GM21619 (cell line): Measurements from ENCODE around the gene NRN1L.
"Not testable (repeated sequence)": the region's sequence is repeated elsewhere in the genome, so short reads cannot be mapped to it uniquely, and the experiment has no call there.

Source experiments
- ATAC-seq: cut with Tn5 transposase; IDR thresholded peaks from one replicate; pipeline ENCODE4 v1.9.1; 2021; ENCODE audit not compliant: unreplicated experiment

NRN1L gene

DNA sequence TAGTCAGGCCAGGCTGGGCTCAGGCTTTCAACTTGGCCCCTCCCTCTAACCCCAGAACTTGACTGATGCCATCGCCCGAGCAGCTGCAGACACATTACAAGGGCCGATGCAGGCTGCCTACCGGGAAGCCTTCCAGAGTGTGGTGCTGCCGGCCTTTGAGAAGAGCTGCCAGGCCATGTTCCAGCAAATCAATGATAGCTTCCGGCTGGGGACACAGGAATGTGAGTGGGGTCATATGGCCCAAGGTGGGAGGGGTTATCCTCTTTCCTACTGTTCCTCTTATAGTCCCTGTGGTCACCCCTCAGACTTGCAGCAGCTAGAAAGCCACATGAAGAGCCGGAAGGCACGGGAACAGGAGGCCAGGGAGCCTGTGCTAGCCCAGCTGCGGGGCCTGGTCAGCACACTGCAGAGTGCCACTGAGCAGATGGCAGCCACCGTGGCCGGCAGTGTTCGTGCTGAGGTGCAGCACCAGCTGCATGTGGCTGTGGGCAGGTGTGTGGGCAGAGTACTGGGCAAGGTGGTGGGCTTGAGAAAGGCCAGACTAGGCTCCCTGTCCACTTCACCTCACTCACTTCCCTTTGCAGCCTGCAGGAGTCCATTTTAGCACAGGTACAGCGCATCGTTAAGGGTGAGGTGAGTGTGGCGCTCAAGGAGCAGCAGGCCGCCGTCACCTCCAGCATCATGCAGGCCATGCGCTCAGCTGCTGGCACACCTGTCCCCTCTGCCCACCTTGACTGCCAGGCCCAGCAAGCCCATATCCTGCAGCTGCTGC is 2.1 kb upstream of the NRN1L start:
- no peak for ATAC-seq

- no peak for ATAC-seq
These were observed 1.4 kb upstream of the NRN1L start for GRCh38 chr16:67883146-67883871.

- ATAC-seq, result no peak
These were observed 818 bp upstream of the NRN1L start for GRCh38 chr16:67883872-67884261.

DNA sequence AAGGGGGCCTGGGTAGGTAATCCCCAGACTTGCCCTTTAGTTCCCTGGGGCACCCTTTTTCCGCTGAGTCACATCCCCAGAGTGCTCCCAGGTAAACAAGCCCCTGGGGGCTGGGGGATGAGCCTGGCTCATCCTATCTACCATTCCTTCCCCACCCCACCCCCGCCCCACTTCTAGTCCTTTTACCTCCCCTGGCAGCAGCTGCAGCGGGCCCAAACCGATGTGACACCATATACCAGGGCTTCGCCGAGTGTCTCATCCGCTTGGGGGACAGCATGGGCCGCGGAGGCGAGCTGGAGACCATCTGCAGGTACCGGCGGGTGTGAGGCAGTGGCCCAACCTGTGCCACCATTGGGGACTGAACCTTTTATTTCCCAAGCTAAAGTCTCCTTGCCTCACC is 860 bp downstream of the NRN1L start:
- ATAC-seq, result no peak

DNA sequence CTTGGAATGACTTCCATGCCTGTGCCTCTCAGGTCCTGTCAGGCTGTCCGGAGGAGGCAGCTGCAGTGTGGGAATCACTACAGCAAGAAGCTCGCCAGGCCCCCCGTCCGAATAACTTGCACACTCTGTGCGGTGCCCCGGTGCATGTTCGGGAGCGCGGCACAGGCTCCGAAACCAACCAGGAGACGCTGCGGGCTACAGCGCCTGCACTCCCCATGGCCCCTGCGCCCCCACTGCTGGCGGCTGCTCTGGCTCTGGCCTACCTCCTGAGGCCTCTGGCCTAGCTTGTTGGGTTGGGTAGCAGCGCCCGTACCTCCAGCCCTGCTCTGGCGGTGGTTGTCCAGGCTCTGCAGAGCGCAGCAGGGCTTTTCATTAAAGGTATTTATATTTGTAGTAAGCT is 1.3 kb downstream of the NRN1L start:
- ATAC-seq, result no peak

GRCh38 chr16:67886387-67886786 is 1.7 kb downstream of the NRN1L start:
- ATAC-seq, result no peak

DNA sequence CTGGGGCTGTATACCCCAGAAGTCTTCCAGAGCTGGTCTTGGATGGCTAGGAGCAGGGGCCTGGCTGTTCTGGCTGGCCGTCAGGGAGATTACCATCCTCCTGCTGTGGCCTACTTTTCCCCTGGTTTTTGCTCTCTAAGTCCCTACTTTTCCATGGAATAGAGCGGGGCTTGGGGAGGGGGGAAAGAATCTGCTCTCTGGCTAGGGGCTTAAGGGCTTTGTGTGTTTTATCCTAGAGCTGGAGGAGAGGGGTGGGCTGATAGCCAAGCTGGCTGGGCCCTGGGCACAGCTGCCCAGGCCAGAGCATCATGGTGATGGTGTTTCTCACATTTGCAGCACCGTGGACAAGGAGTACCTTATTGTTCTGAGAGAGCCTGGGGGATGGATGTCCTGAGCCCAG is 3.6 kb downstream of the NRN1L start:
- no peak for ATAC-seq

GRCh38 chr16:67892375-67892774 is 7.7 kb downstream of the NRN1L start:
- ATAC-seq, result no peak

- peak; percentile 93 for ATAC-seq
These were observed 8.4 kb downstream of the NRN1L start, which contains the start of gene PSKH1 for GRCh38 chr16:67892899-67893742. PSKH1 (plus strand) TSS chr16:67893254; CDS start chr16:67908750, 15,496 bp downstream.

DNA sequence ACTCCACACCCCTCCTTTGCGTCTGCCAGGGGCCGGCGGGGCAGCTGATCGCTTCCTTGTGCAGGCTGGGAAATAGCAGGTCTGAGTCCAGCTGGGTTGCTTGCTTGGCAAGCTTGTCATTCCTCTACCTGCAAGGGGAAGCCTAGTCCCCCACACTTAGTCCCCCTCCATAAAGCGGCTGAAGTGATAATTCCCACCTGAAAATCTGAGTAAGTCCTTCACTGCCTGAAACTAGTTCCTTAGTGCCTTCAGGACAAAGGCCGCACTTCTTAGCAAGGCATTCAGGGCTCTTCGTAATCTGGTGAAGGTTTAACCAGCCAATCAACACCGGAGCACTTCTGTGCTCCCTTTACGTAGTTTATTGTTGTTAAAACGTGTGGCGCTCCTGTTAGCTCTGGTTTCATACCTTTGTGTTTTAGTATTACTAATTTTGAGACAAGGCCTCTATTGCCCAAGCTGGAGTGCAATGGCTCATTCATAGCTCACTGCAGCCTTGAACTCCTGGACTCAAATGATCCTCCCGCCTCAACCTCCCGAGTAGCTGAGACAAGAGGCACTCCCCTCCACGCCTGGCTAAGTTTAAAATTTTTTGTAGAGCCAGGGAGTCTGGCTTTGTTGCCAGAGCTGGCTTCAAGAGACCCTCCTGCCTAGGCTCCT is 9.2 kb downstream of the NRN1L start:
- peak; percentile 21 for ATAC-seq

DNA sequence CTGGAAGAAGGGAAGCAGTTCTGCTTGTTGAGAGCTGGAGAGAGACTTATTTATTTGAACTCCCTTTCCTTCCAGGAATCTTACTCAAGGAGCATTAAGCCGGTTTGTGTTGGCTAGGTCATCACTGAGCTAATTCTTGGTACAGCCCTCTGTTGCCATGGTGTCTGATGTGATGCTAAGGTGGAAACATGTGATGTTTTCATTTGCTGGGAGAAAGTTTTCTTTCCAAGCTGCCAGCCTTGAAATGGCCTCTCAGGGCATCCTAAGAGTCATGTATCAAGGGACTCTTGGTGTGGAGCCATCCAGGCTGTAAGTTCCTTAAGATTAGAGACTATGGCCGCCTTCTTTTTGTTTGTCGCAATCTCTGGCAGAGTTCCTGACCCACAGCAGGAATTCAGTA is 12.5 kb downstream of the NRN1L start:
- ATAC-seq, result no peak

DNA sequence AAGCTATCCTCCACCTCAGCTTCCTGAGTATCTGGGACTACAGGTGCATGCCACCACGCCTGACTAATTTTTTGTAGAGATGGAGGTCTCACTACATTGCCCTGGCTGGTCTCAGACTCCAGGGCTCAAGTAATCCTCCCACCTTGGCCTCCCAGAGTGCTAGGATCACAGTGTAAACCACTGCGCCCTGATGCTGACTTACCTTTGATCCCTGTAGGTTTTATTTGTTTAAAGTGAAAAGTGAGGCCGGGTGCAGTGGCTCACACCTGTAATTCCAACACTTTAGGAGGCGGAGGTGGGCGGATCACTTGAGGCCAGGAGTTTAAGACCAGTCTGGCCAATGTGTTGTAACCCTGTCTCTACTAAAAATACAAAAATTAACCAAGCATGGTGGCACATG is 17.0 kb downstream of the NRN1L start:
- no peak for ATAC-seq

DNA sequence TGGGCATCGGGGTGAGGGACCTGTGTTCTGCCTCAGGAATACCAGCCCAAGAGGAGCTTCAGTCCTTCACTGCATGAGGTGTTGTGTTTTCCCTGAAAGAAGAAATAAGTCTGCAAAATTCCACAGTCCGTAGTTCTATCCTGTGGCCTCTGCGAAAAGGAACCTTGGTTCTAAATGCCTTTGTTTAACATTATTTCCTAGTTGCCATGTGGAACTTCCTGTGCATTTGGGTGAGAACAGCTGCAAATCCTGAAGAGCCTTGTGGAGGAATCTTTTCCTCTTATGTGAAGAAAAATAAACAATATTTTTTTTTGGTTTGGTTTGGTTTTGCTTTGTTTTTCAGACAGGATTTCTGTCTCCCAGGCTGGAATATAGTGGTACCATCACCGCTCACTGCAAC is 18.1 kb downstream of the NRN1L start:
- ATAC-seq, result no peak

DNA sequence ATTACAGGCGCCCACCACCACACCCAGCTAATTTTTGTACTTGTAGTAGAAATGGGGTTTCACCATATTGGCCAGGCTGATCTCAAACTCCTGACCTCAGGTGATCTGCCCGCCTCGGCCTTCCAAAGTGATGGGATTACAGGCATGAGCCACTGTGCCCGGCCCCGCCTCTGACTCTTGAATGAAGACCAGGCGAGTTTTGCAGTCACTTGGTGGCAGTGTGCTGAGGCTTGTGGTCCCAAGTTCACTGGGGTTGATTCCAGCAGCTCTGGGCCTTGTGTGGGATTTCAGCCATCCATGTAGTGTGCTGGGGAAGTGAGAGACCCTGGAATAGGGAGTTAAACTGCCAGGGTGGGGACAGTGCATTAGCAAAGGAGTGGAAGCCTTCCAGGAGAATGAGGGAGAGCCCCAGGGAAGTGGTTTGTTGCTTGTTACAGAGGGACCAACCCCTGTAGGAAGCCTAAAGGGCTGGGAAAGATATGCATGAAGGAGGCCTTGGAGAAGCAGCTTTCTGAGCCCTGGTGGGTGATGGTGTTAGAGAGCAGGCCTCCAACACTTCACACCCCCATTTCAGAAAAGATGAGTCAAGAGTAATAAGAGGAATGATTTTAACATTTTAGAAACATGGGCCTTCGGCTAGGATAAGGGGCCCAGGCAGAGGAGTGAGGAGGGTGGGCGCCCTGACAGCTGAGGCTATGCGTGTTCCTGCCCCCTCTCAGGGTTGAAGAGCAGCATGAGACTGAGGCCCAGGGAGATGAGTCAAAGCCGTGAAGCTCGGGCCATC is 22.9 kb downstream of the NRN1L start:
- ATAC-seq, result no peak

GRCh38 chr16:67909056-67909742 is 24.5 kb downstream of the NRN1L start:
- ATAC-seq, result no peak

- ATAC-seq, result no peak
These were observed 25.5 kb downstream of the NRN1L start for GRCh38 chr16:67910158-67910557.

GRCh38 chr16:67914758-67915495 is 30.2 kb downstream of the NRN1L start:
- ATAC-seq, result no peak

GRCh38 chr16:67915496-67915769 is 30.7 kb downstream of the NRN1L start:
- ATAC-seq, result not testable (repeated sequence)
